ENCODE measurements around the gene KCNN4. TPM values are rescaled to one million over a fixed set of nuclear protein-coding genes. Genes with fewer than 3 reads are reported as not detected.
"Not testable (repeated sequence)": the region's sequence is repeated elsewhere in the genome, so short reads cannot be mapped to it uniquely, and the experiment has no call there.

The KCNN4 gene
- total and polyA plus RNA-seq, 12 donors, result 0.34 to 1.6 (median 0.86) TPM

- DNase-seq, result no peak
- peaks cover 0 to 56% (median 16%) of the 10 kb centered on the region in 9 donors for H3K4me1 ChIP-seq
- ATAC-seq, result no peak
- H3K27ac ChIP-seq, result no peak overlapping the region
- no peaks in the 10 kb centered on the region for H3K9me3 ChIP-seq
- WGBS, 2 donors, result 62 to 75% methylated on average over 11 of the region's 11 CpGs
- intact Hi-C loops (cut with DNase I), result no loop called here
- H3K4me3 ChIP-seq, result no peak overlapping the region
- no peak for TF ChIP-seq CTCF (IDR thresholded peaks at IDR 0.05)
- peaks cover 0 to 7% (median 0%) of the 10 kb centered on the region in 7 donors for H3K27me3 ChIP-seq
- H3K36me3 ChIP-seq, result no peaks in the 10 kb centered on the region
Observed at GRCh38 chr19:43776286-43776685, 4.5 kb downstream of the KCNN4 start.

GRCh38 chr19:43775299-43775890, 5.4 kb downstream of the KCNN4 start:
- no peak overlapping the region for H3K27ac ChIP-seq

GRCh38 chr19:43774940-43775258, 5.9 kb downstream of the KCNN4 start:
- H3K36me3 ChIP-seq, H3K9me3 ChIP-seq, H3K27ac ChIP-seq, DNase-seq, H3K27me3 ChIP-seq: not testable (repeated sequence)
- intact Hi-C loops (cut with DNase I), result loop anchor here in 1 of 10 donors (2.0 kb wide), 1 partner anchor 34 kb away; no protein-coding TSS in a partner anchor
- ATAC-seq, result peak in 1 of 8 donors; percentile 2
- 61 to 68% methylated on average over 11 of the region's 11 CpGs for WGBS, 2 donors
- peak overlapping the region in 8 of 10 donors; percentile 18 to 40 (median 30) for H3K4me3 ChIP-seq
- peaks cover 0 to 48% (median 16%) of the 10 kb centered on the region in 9 donors for H3K4me1 ChIP-seq

More at GRCh38 chr19:43775299-43775890, 5.4 kb downstream of the KCNN4 start:
- peaks cover 0 to 48% (median 16%) of the 10 kb centered on the region in 9 donors for H3K4me1 ChIP-seq
- H3K9me3 ChIP-seq, result no peaks in the 10 kb centered on the region
- intact Hi-C loops (cut with DNase I), result loop anchor here in 1 of 10 donors (2.0 kb wide), 1 partner anchor 35 kb away; no protein-coding TSS in a partner anchor
- TF ChIP-seq CTCF (IDR thresholded peaks at IDR 0.05), result no peak
- no peak overlapping the region for H3K4me3 ChIP-seq
- no peak for ATAC-seq
- WGBS, 2 donors, result 93 to 95% methylated on average over 7 of the region's 7 CpGs
- peaks cover 0 to 6% (median 0%) of the 10 kb centered on the region in 7 donors for H3K27me3 ChIP-seq
- no peak for DNase-seq
- no peaks in the 10 kb centered on the region for H3K36me3 ChIP-seq

- H3K36me3 ChIP-seq, result no peaks in the 10 kb centered on the region
- DNase-seq, result peak; percentile 59 to 65
- H3K27me3 ChIP-seq, result peaks cover 0 to 6% (median 0%) of the 10 kb centered on the region in 7 donors
Observed at GRCh38 chr19:43774103-43774939, 6.5 kb downstream of the KCNN4 start.

More at GRCh38 chr19:43774103-43774939, 6.5 kb downstream of the KCNN4 start:
- peak; percentile 24 to 85 (median 57) for TF ChIP-seq CTCF (IDR thresholded peaks at IDR 0.05)
- peak; percentile 79 to 92 (median 86) for ATAC-seq
- peaks cover 0 to 45% (median 16%) of the 10 kb centered on the region in 9 donors for H3K4me1 ChIP-seq
- no peak overlapping the region for H3K27ac ChIP-seq
- H3K4me3 ChIP-seq, result peak overlapping the region in 9 of 10 donors; percentile 14 to 40 (median 30)
- 6 to 11% methylated on average over 63 of the region's 63 CpGs for whole genome bisulfite sequencing, 2 donors
- H3K9me3 ChIP-seq, result no peaks in the 10 kb centered on the region
- intact Hi-C loops (cut with DNase I), result loop anchor here in 1 of 10 donors (2.0 kb wide), 1 partner anchor 34 kb away; no protein-coding TSS in a partner anchor
